ENCODE data around the gene MAP4K4. TPM values are rescaled to one million over a fixed set of nuclear protein-coding genes. Genes with fewer than 3 reads are reported as not detected.

MAP4K4 gene
- polyA plus RNA-seq, 1 donor (not counting 4 experiments of a cell fraction or from before 2014, with no cell fraction given) = 84.1 TPM

DNA sequence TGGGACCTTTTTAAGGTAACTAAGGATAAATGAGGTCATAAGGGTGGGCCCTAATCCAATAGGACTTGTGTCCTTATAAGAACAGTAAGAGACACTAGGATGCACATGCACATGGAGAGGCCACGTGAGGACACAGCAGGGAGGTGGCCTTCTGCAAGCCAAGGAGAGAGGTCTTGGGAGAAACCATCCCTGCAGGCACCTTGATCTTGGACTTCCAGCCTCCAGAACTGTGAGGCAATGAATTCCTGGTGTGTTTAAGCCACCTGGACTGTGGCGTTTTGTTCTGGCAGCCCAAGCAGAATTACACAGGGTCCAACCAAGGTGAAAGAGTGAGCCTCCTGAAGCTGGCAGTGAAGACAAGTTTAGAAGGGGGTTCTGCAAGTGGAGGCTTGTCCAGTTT is 204.7 kb downstream of the MAP4K4 start:
- no peak for FAIRE-seq
- no peak for TF ChIP-seq EZH2 (IDR thresholded peaks at IDR 0.05; ENCODE audit: low read length)
- TF ChIP-seq, protein P1, sequence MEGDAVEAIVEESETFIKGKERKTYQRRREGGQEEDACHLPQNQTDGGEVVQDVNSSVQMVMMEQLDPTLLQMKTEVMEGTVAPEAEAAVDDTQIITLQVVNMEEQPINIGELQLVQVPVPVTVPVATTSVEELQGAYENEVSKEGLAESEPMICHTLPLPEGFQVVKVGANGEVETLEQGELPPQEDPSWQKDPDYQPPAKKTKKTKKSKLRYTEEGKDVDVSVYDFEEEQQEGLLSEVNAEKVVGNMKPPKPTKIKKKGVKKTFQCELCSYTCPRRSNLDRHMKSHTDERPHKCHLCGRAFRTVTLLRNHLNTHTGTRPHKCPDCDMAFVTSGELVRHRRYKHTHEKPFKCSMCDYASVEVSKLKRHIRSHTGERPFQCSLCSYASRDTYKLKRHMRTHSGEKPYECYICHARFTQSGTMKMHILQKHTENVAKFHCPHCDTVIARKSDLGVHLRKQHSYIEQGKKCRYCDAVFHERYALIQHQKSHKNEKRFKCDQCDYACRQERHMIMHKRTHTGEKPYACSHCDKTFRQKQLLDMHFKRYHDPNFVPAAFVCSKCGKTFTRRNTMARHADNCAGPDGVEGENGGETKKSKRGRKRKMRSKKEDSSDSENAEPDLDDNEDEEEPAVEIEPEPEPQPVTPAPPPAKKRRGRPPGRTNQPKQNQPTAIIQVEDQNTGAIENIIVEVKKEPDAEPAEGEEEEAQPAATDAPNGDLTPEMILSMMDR (optimal IDR thresholded peaks at IDR 0.05 in 1 of 3, IDR thresholded peaks at IDR 0.05 in 1 of 3, conservative IDR thresholded peaks at IDR 0.05 in 1 of 3; ENCODE audit: extremely low read depth in 1 of 3, insufficient read depth in 2 of 3, low read length in 3 of 3) = no peak
- dilution Hi-C loops (cut with MboI; ENCODE audit: extremely low pct_ligation_motif_present, low sequenced_read_pairs) = no loop called here

DNA sequence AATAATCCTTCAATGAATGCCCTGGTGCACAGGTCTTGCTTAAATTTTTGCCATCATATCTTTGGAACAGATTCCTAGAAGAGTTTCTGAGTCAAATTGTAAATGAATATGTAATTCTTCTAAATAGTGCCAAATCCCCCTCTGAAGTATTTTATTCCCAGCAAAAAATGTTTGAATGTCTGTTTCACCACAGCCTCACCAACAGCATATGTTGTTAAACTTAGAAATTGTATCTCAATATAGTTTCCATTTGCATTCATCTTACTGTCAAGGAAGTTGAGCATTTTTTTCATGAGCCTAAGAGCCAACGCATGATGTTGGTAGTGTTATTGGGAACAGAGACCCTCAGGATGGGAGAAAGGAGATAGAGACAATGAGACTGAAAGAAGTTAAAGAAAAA is 207.4 kb downstream of the MAP4K4 start:
- FAIRE-seq (no peak), DNase-seq (ENCODE audit: low read depth, low spot score) (no peak)
- H3K79me2 ChIP-seq (ENCODE audit: control insufficient read depth, insufficient read depth, low read length) = no peaks in the 10 kb centered on the region

More for the DNA sequence above, 204.7 kb downstream of the MAP4K4 start:
- H3K4me3 ChIP-seq (ENCODE audit: control insufficient read depth in 2 of 3, extremely low read depth in 1 of 3, insufficient read depth in 2 of 3, low read depth in 1 of 3, low read length in 3 of 3) = no peak overlapping the region
- H3K9ac ChIP-seq (ENCODE audit: control insufficient read depth, extremely low read depth, insufficient read depth, low read length) = no peak overlapping the region
- no peak overlapping the region for H2AFZ ChIP-seq (ENCODE audit: control insufficient read depth, low read length)
- H3K36me3 ChIP-seq (ENCODE audit: control insufficient read depth in 2 of 2, extremely low read depth in 1 of 2, insufficient read depth in 2 of 2, low read length in 2 of 2) = peaks cover 0 to 3% of the 10 kb centered on the region in 2 experiments
- H3K9me3 ChIP-seq (ENCODE audit: control insufficient read depth, low read depth, low read length) = peaks cover 5% of the 10 kb centered on the region
- no peak for DNase-seq (ENCODE audit: low read depth, low spot score)
- no peaks in the 10 kb centered on the region for H3K9me1 ChIP-seq (ENCODE audit: control insufficient read depth, extremely low read depth, insufficient read depth, low read length)
- H3K4me1 ChIP-seq (ENCODE audit: control insufficient read depth, extremely low read depth, insufficient read depth, low read length) = peaks cover 26% of the 10 kb centered on the region
- H3K27me3 ChIP-seq (ENCODE audit: control insufficient read depth, extremely low read depth, insufficient read depth, low read length) = no peaks in the 10 kb centered on the region
- no peak overlapping the region for H3K4me2 ChIP-seq (ENCODE audit: control insufficient read depth, extremely low read depth, insufficient read depth, low read depth, low read length)
- H3K27ac ChIP-seq (ENCODE audit: control insufficient read depth, insufficient read depth, low read length) = no peak overlapping the region
- H4K20me1 ChIP-seq (ENCODE audit: control insufficient read depth, extremely low read depth, insufficient read depth, low read length) = no peaks in the 10 kb centered on the region
- no peaks in the 10 kb centered on the region for H3K79me2 ChIP-seq (ENCODE audit: control insufficient read depth, insufficient read depth, low read length)

More for the DNA sequence above, 207.4 kb downstream of the MAP4K4 start:
- H3K9me3 ChIP-seq (ENCODE audit: control insufficient read depth, low read depth, low read length) = peaks cover 5% of the 10 kb centered on the region
- no peak overlapping the region for H2AFZ ChIP-seq (ENCODE audit: control insufficient read depth, low read length)
- H3K9me1 ChIP-seq (ENCODE audit: control insufficient read depth, extremely low read depth, insufficient read depth, low read length) = no peaks in the 10 kb centered on the region
- no peaks in the 10 kb centered on the region for H3K36me3 ChIP-seq (ENCODE audit: control insufficient read depth in 2 of 2, extremely low read depth in 1 of 2, insufficient read depth in 2 of 2, low read length in 2 of 2)
- peaks cover 9% of the 10 kb centered on the region for H3K4me1 ChIP-seq (ENCODE audit: control insufficient read depth, extremely low read depth, insufficient read depth, low read length)
- TF ChIP-seq, protein P1 (optimal IDR thresholded peaks at IDR 0.05 in 1 of 3, IDR thresholded peaks at IDR 0.05 in 1 of 3, conservative IDR thresholded peaks at IDR 0.05 in 1 of 3; ENCODE audit: extremely low read depth in 1 of 3, insufficient read depth in 2 of 3, low read length in 3 of 3) = no peak
- no peak for TF ChIP-seq EZH2 (IDR thresholded peaks at IDR 0.05; ENCODE audit: low read length)
- H3K4me2 ChIP-seq (ENCODE audit: control insufficient read depth, extremely low read depth, insufficient read depth, low read depth, low read length) = no peak overlapping the region
- H3K27ac ChIP-seq (ENCODE audit: control insufficient read depth, insufficient read depth, low read length) = no peak overlapping the region
- no peaks in the 10 kb centered on the region for H4K20me1 ChIP-seq (ENCODE audit: control insufficient read depth, extremely low read depth, insufficient read depth, low read length)
- H3K4me3 ChIP-seq (ENCODE audit: control insufficient read depth in 2 of 3, extremely low read depth in 1 of 3, insufficient read depth in 2 of 3, low read depth in 1 of 3, low read length in 3 of 3) = no peak overlapping the region
- dilution Hi-C loops (cut with MboI; ENCODE audit: extremely low pct_ligation_motif_present, low sequenced_read_pairs) = no loop called here
- H3K9ac ChIP-seq (ENCODE audit: control insufficient read depth, extremely low read depth, insufficient read depth, low read length) = no peak overlapping the region
- H3K27me3 ChIP-seq (ENCODE audit: control insufficient read depth, extremely low read depth, insufficient read depth, low read length) = no peaks in the 10 kb centered on the region
